ENCODE data around the gene UBAC1.

DNA sequence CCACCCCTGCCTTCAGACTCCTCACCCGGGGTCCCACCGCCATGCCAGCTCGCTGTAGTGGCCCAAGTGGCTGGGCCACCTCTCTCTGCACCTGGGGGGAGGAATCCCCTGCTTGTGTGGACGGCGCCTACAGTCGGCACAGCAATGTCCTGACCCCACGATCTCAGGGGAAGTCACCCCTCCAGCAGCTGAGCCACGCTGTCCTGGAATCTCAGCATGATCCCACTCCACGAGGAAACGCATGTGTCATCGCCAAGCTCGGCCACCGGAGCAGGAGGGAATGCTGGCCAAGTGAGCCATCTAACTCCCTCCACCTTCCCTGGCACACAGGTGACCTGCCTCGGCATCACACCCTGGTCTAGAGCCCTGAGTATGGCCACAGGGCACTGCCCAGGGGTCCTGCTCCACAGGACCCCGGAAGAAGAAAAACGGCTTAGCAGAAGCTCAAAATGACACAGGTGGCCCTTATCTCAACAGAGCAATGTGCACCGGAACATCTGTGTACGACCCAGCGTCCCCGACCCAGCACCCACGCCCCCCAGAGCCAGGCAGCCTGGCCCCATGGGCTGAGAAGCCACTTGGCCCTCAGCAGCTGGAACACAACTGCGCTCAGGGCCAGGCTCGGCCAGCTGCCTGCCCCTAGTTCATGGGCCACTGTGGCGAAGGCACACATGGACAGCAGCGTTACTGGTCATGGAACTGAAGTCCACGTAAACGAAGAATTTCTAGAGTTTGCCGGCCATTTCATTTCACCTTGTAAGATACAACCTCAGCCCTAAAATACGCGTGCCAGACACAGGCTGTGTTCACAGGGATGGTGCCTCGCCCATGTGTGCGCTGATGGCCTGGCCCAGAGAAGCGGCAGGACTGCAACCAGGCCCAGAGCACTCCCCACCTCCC is 30.5 kb downstream of the UBAC1 start:
- TF ChIP-seq EZH2 (IDR thresholded peaks at IDR 0.05; ENCODE audit: borderline replicate concordance, low read depth, low read length, poor library complexity, severe bottlenecking), result no peak
- TF ChIP-seq, protein P1, sequence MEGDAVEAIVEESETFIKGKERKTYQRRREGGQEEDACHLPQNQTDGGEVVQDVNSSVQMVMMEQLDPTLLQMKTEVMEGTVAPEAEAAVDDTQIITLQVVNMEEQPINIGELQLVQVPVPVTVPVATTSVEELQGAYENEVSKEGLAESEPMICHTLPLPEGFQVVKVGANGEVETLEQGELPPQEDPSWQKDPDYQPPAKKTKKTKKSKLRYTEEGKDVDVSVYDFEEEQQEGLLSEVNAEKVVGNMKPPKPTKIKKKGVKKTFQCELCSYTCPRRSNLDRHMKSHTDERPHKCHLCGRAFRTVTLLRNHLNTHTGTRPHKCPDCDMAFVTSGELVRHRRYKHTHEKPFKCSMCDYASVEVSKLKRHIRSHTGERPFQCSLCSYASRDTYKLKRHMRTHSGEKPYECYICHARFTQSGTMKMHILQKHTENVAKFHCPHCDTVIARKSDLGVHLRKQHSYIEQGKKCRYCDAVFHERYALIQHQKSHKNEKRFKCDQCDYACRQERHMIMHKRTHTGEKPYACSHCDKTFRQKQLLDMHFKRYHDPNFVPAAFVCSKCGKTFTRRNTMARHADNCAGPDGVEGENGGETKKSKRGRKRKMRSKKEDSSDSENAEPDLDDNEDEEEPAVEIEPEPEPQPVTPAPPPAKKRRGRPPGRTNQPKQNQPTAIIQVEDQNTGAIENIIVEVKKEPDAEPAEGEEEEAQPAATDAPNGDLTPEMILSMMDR (conservative IDR thresholded peaks at IDR 0.05; ENCODE audit: low read depth, low read length), result no peak
